GM19463 (cell line): ENCODE results near the gene ARHGAP18.

Source experiments
- ATAC-seq: cut with Tn5 transposase; IDR thresholded peaks from one replicate; pipeline ENCODE4 v1.9.1; 2021; ENCODE audit warnings: mild to moderate bottlenecking, moderate library complexity; ENCODE audit not compliant: unreplicated experiment

The ARHGAP18 gene

GRCh38 chr6:129694036-129694435 is 15.9 kb downstream of the ARHGAP18 start:
- no peak for ATAC-seq

GRCh38 chr6:129692467-129692866 is 17.5 kb downstream of the ARHGAP18 start:
- ATAC-seq, result no peak

GRCh38 chr6:129691709-129692108 is 18.3 kb downstream of the ARHGAP18 start:
- no peak for ATAC-seq

- no peak for ATAC-seq
Measured at GRCh38 chr6:129691043-129691640, 18.8 kb downstream of the ARHGAP18 start.

DNA sequence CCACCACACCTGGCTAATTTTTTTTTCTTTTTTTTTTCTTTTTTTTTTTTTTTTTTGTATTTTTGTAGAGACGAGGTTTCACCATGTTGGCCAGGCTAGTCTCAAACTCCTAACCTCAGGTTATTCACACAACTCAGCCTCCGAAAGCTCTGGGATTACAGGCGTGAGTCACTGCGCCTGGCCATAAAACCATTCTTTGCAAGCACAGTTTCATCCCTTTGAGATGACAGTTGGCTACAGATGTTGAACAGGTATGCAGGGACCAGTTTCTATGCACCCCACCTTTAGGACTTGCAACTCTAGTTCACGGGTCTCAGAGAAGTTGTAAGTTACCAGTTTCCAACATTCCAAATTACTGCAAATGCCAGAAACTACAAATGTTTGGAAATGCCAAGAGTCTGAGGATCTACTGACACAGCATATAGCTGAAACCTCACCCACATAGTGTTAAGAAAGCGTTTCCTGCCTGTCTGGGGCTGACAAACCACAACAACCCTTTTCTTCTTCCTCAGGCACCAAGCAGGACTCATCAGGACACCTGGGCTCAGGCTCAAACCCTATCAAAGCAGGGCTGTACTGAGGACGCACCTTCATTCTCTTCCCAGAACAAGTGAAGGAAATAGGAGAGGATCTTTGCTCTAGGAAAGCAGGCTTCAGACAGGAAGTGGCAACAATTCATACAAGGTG is 22.9 kb downstream of the ARHGAP18 start:
- peak; percentile 58 for ATAC-seq

DNA sequence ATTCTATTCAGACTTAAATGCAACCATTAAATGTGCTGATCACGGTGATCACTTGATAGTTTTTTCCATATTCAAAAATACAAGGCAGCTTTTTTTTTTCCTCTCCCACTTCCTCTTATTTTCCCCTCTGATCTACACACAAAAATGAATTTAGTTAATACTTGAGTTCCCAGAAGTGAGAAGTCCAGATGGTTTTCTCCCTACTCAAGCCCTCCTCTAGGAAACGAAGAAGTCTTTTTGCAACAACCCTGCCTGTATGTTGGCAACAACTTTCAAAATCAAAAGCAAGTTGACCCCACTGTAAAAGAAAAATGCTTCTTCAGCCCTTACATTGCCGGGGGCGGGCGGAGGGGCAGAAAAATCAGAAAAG is 24.3 kb downstream of the ARHGAP18 start:
- no peak for ATAC-seq

DNA sequence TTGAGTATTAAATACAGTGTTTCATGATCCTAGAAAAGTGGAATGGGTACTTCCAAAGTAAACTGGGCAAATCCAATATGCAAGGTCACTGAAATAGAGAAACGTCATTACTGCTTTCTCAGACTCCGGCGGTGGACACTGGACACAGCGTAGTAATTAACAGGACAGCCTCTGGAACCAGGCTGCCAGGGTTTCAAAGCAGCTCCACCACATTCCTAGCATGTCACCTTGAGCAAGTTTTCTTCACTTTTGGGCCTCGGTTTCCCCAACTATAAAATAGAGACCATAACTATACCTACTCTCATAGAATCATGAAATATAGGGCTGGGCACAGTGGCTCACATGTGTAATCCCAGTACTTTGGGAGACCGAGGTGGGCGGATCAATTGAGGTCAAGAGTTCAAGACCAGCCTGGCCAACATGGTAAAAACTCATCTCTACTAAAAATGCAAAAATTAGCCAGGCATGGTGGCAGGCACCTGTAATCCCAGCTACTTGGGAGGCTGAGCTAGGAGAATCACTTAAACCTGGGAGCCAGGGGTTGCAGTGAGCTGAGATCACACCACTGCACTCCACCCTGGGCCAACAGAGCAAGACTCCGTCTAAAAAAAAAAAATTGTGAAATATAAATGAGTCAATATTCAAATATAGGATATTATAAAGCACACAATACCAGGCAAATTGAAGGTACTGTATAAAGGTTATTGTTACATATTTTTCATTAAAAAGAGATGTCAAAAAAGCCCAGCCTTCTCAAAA is 24.9 kb downstream of the ARHGAP18 start:
- ATAC-seq, result no peak

GRCh38 chr6:129684323-129684884 is 25.6 kb downstream of the ARHGAP18 start:
- no peak for ATAC-seq

- peak; percentile 94 for ATAC-seq
Measured at GRCh38 chr6:129683601-129684322, 26.2 kb downstream of the ARHGAP18 start.

DNA sequence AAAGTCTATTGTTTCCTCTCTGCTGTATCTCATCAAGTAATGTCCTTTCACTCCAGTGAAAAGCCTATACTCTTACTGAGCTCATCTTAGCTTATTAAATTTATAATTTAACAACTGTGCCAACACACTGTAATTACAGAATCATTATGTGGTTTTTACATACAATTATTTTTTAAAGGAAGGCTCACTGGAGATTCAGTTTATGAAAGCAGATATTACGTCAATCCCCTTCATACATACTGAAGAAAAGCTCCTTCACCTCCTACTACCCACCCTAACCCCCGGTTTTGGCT is 28.1 kb downstream of the ARHGAP18 start:
- no peak for ATAC-seq

- ATAC-seq, result no peak
Measured at GRCh38 chr6:129680633-129681032, 29.3 kb downstream of the ARHGAP18 start.

DNA sequence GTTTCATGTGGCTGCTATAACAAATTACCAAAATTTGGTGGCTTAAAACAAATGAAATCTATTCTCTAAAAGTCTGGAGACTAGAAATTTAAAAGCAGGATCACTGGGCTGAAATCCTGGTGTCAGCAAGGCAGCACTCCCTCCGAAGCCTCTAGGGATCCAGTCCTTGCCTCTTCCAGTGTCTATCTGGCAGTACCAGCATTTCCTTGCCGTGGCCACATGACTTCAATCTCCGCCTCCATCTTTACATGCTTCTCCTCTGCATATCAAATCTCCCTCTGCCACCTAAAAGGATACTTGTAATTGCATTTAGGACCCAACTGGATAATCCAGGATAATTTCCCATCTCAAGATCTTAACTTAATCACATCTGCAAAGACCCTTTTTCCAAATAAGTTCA is 30.2 kb downstream of the ARHGAP18 start:
- no peak for ATAC-seq

DNA sequence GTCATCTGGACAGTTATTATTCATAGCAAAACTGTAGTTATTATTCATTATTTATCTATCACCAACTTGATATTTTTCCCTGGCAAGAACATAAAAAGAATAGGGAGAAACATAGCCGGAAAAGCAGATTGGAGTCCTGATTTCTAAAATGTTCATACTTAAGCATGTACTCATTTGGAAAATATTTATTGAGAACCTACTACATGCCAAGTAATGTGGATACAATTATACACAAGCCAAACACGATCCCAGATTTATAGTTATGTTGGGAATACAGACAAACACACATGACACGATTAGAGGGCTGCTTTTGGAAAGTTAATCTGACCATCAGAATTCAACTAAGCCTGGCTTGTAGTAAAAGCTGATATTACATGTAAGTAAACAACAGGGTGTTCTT is 30.7 kb downstream of the ARHGAP18 start:
- no peak for ATAC-seq

GRCh38 chr6:129678463-129678862 is 31.5 kb downstream of the ARHGAP18 start:
- no peak for ATAC-seq

DNA sequence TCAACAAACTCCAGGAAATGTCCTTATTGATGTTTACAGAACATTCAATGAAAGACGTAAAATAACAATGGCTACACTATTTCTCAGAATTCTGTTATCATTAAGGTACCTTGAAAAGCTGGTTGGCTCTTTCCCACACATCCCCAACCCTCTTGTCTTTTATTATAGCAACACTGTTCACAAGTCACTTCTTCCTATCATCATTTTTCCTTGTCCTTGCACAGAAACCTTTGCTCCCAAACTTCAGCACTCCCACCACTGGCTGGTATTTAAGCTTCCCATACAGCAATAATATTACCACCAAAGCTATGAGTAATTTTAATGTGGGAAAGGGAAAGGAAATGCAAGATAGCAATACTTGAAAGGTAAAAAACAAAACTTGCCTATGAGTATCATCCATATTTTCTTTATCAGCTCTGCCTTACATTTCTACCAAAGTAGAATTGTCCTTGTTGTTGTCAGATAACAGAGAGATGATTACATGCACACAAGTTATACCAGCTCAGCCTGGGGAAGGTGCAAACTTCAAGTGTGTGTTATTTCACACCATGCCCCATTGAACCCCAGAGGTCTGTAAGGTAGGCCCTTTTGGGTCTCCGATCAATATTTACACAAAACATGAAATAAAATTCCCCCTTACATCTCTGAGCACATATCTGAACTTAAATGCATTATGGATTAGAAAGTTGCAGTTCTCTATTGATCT is 32.2 kb downstream of the ARHGAP18 start:
- no peak for ATAC-seq

DNA sequence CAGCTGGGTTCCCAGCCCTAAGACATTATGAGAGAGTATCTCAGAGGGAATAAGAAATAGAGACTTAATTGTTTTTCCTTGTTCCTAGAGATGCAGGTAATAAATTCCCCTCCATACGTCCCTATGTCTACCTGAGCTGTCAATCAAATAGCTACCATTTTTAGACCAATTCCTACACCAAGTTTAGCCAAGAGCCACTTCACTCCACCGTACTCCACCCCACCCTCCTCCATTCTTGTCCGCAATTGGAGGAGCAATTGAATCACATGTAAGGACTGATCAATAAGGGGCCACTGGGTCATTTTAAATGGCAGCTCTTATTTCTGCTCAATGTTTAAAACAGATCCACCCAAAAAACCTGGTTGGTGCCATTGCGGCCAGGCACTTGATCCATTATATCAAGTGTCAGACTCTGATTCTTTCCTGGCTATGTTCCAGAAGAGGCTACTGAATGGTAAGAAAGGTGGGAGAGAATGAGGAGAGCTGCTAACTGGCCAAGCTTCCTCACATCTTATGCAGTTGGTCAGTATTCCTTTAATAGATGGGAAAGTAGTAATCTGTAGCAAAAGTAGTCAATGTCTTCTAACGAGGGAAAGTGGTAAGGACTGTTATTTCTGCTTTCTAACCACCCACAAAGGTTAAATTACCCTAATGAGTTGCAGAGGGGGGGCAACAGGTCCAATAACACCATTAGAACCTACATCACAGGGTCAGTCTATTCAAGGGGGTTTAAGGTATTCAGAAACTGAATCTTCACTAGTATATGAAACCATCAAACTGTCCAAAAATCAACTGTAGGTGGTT is 34.1 kb downstream of the ARHGAP18 start:
- no peak for ATAC-seq

DNA sequence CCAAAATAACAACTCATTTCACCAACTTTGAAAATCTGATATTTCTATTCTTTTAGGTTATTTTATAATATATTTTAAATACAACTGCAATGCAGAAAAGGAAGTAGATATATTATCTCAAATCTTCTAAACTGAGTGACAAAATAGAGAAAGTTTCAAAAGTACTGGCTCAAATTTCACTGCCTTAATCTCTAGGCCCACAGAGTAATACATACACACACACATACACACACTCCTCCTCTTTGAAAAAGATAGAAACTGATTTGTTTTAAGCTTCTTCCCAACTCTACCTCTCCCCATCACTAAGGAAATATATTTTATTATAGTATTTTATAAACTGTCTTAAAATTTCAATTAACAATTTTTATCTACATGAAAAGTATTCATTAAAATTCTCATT is 36.2 kb downstream of the ARHGAP18 start:
- ATAC-seq, result no peak

GRCh38 chr6:129672881-129673631 is 36.9 kb downstream of the ARHGAP18 start:
- ATAC-seq, result peak; percentile 59

DNA sequence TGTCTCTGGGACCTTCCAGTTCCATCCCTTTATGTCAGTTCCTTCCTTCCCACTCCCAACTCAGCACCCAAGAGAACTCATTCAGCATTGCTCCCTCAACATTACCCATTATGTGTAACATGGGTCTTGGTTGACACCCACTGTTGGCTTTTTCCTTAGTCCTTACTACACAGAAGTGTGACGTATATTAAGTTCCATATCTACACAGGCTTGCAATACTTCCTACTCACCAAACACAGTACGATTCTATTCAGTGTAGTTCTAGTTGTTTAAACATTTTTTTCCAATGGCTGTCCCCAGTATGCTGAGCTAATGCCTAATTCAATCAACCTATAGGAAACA is 37.7 kb downstream of the ARHGAP18 start:
- peak; percentile 11 for ATAC-seq
